Lung (tissue), 12 donors: Measurements from ENCODE around the gene TTYH2. TPM values are rescaled to one million over a fixed set of nuclear protein-coding genes. Genes with fewer than 3 reads are reported as not detected.
"Not testable (repeated sequence)": the region's sequence is repeated elsewhere in the genome, so short reads cannot be mapped to it uniquely, and the experiment has no call there.

Experiments
- ATAC-seq: fragments of 200-7000 bp; cut with Tn5 transposase; one replicate; pipeline ENCODE4 v1.9.1; 2020; ENCODE audit warnings: moderate number of reproducible peaks; ENCODE audit not compliant: insufficient read depth, low FRiP score
- DNase-seq, 3 donors: peaks; one replicate each; pipeline ENCODE4 v3.0.0-alpha.2; 2013 to 2017
- H3K27ac ChIP-seq, 2 donors: one replicate each; pipeline ENCODE4 v1.5.1; 2013; ENCODE audit warnings: mild to moderate bottlenecking in 2 of 2, moderate library complexity in 2 of 2, control low read depth in 1 of 2, inconsistent platforms in 1 of 2, low read depth in 1 of 2, low read length in 1 of 2
- H3K27me3 ChIP-seq, 3 donors: one replicate each; pipeline ENCODE4 v1.5.1; 2013; ENCODE audit warnings: low read length in 2 of 3; ENCODE audit not compliant: control insufficient read depth in 3 of 3, insufficient read depth in 3 of 3
- H3K36me3 ChIP-seq, 4 donors: one replicate each; pipeline ENCODE4 v1.5.1; 2013; ENCODE audit warnings: low read length in 4 of 4, mild to moderate bottlenecking in 1 of 4, moderate library complexity in 1 of 4; ENCODE audit not compliant: control insufficient read depth in 4 of 4, insufficient read depth in 4 of 4
- H3K4me1 ChIP-seq, 5 donors: one replicate each; pipeline ENCODE4 v1.5.1; 2013; ENCODE audit warnings: low read length in 5 of 5, mild to moderate bottlenecking in 2 of 5, moderate library complexity in 1 of 5; ENCODE audit not compliant: control insufficient read depth in 5 of 5, insufficient read depth in 5 of 5
- H3K4me3 ChIP-seq: one replicate; pipeline ENCODE4 v1.5.1; 2013; ENCODE audit warnings: mild to moderate bottlenecking, control low read depth, moderate library complexity
- H3K9ac ChIP-seq, 2 donors: one replicate each; pipeline ENCODE4 v1.5.1; 2013; ENCODE audit warnings: low read length in 2 of 2, control low read depth in 1 of 2; ENCODE audit not compliant: insufficient read depth in 1 of 2
- H3K9me3 ChIP-seq, 4 donors: one replicate each; pipeline ENCODE4 v1.5.1; 2013; ENCODE audit warnings: low read length in 3 of 4, mild to moderate bottlenecking in 1 of 4, moderate library complexity in 1 of 4; ENCODE audit not compliant: control insufficient read depth in 4 of 4, insufficient read depth in 3 of 4
- WGBS, 2 donors: extraction: QIAGEN DNeasy Blood & Tissue Kit; methylation state at CpG; one replicate each; pipeline ENCODE4 v1.1.7; 2013; 5-methylcytosine and 5-hydroxymethylcytosine counted together
- polyA plus RNA-seq, 2 donors: library from polyadenylated mRNA; stranded (reverse); fragments of 200-250 nt; gene quantifications; one replicate each; pipeline ENCODE4 v1.2.1, GENCODE V29; 2013
- total RNA-seq, 2 donors: library from RNA; depleted of rRNA in 1 of 2; stranded (reverse); fragments of >200 nt in 1 of 2; gene quantifications; one replicate each; pipeline ENCODE4 v1.2.1, GENCODE V29; 2014 to 2021
- TF ChIP-seq, protein P1 (sequence below): IDR thresholded peaks from 2 replicates; pipeline ENCODE4 v1.5.1; 2012; ENCODE audit warnings: mild to moderate bottlenecking; ENCODE audit errors: control extremely low read depth, extremely low read depth
- donor health status: control.
- donor health status: control.
- donor health status: Bipolar disorder and iron deficiency.
- donor health status: healthy.
- donor health status: DM: yes; HTN: yes; CAD: no.

TTYH2 gene
- total and polyA plus RNA-seq, 4 donors, result 2.3 to 10.6 (median 5.4) TPM

DNA sequence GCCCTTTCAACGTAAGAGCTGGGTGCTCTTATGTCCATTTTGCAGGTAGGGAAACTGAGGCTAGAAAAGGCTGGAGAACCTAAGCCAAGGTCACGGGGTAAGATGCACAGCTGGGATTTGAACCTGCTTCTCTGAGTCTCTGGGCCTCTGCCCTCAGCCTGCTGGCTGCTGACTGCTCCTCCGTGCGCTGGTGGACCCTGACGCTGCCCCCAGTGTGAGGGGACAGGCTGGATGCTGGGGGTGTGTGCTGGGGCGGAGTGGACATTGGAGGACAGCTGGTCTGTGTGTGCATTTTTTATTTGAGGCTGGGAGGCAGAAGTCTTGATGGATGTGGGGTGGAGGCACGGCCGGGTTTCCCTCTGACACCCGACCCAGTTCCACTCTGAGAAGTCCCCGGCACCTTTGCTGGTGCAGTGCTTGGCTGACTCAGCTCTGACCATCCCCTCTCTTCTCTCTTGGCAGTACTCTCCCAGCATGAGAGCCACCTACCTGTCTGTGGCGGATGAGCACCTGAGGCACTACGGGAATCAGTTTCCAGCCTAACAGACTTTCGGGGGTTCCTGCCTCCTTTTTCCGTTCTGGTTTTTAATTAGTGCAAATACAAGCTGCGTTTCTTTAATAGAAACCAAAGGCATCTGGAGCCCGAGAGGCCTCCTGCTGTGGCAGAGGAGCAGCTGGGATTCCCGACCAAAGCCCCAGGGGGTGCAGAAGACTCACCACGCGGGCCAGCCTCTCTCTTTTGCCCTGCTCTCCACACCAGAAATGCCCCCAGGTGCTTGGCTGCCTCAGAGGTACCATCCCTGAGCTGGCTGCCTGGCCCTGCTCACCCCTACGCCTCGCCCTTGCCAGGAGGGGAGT is 46.5 kb downstream of the TTYH2 start:
- DNase-seq (no peak), ATAC-seq (no peak)
- Histone ChIP-seq H3K4me1 (no peaks in the 10 kb centered on the region), H3K4me3 (no peak overlapping the region), H3K27ac (no peak overlapping the region), H3K27me3 (no peaks in the 10 kb centered on the region), H3K36me3 (peaks cover 0 to 2% (median 0%) of the 10 kb centered on the region in 4 donors), H3K9ac (no peak overlapping the region), H3K9me3 (peaks cover 0 to 1% (median 0%) of the 10 kb centered on the region in 4 donors)
- WGBS, 2 donors, result 80 to 85% methylated on average over 21 of the region's 21 CpGs
- TF ChIP-seq, protein P1, sequence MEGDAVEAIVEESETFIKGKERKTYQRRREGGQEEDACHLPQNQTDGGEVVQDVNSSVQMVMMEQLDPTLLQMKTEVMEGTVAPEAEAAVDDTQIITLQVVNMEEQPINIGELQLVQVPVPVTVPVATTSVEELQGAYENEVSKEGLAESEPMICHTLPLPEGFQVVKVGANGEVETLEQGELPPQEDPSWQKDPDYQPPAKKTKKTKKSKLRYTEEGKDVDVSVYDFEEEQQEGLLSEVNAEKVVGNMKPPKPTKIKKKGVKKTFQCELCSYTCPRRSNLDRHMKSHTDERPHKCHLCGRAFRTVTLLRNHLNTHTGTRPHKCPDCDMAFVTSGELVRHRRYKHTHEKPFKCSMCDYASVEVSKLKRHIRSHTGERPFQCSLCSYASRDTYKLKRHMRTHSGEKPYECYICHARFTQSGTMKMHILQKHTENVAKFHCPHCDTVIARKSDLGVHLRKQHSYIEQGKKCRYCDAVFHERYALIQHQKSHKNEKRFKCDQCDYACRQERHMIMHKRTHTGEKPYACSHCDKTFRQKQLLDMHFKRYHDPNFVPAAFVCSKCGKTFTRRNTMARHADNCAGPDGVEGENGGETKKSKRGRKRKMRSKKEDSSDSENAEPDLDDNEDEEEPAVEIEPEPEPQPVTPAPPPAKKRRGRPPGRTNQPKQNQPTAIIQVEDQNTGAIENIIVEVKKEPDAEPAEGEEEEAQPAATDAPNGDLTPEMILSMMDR, result no peak

DNA sequence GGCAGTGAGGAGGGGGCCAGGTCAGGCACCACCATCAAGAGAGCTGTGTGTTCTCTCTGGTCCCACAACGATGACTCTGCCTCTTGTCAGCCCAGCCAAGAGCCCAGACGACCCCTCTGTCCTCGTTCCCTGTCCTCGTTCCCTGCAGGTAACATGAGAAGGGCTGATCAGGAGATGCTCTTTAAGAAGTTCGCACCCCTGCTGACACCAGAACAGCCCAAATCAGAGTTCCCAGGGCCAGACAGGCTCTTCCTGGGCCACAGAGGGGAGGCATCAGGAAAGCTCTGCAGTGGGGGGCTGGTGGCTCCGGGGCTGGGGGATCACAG is 47.1 kb downstream of the TTYH2 start:
- TF ChIP-seq, protein P1, result no peak
- no peak overlapping the region for H3K9ac ChIP-seq

DNA sequence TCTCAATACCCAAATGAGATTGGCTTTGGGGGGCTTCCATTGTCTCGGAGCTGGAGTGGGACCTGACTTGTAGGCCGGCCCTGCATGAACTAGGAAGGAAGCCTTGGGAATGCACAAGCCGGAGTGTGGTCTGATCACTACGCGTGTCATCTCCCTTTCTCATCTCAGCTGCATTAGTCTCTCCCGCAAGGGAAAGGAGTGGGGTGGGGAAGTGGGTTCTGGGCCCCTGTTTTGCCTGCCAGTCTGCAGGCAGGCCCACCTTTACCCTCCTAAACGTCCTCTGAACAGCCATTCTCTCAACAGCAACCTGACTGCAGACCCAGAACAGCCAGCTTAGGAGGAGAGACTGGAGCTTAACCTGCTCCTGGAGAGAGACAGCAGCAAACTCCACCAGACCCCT is 49.2 kb downstream of the TTYH2 start:
- peaks cover 0 to 1% (median 0%) of the 10 kb centered on the region in 4 donors for H3K9me3 ChIP-seq
- 89 to 92% methylated on average over 7 of the region's 7 CpGs for WGBS, 2 donors

More for the DNA sequence above, 47.1 kb downstream of the TTYH2 start:
- peaks cover 0 to 2% (median 0%) of the 10 kb centered on the region in 4 donors for H3K36me3 ChIP-seq
- H3K27ac ChIP-seq, result no peak overlapping the region
- WGBS, 2 donors, result 72 to 78% methylated on average over 6 of the region's 6 CpGs
- no peaks in the 10 kb centered on the region for H3K4me1 ChIP-seq
- peaks cover 0 to 1% (median 0%) of the 10 kb centered on the region in 4 donors for H3K9me3 ChIP-seq
- DNase-seq, result no peak
- H3K27me3 ChIP-seq, result no peaks in the 10 kb centered on the region
- no peak for ATAC-seq
- H3K4me3 ChIP-seq, result no peak overlapping the region

DNA sequence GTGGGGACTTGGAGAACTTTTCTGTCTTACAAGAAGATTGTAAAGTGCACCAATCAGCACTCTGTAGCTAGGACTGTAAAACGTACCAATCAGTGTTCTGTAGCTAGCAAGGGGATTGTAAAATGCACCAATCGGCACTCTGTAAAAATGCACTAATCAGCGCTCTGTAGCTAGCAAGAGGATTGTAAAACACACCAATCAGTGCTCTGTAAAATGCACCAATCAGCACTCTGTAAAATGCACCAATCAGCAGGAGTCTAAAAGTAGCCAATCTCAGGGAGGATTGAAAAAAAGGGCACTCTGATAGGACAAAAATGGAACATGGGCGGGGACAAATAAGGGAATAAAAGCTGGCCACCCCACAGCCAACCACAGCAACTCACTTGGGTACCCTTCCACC is 53.7 kb downstream of the TTYH2 start:
- not testable (repeated sequence) for H3K27ac ChIP-seq, H3K36me3 ChIP-seq, ATAC-seq, H3K9me3 ChIP-seq, DNase-seq, H3K4me3 ChIP-seq, H3K9ac ChIP-seq, H3K27me3 ChIP-seq, H3K4me1 ChIP-seq
- WGBS, 2 donors, result 82 to 94% methylated on average over 4 of the region's 4 CpGs

More for the DNA sequence above, 49.2 kb downstream of the TTYH2 start:
- TF ChIP-seq, protein P1, result no peak
- no peaks in the 10 kb centered on the region for H3K27me3 ChIP-seq
- DNase-seq (no peak), ATAC-seq (no peak)
- no peak overlapping the region for H3K27ac ChIP-seq
- H3K9ac ChIP-seq, result no peak overlapping the region
- no peak overlapping the region for H3K4me3 ChIP-seq
- no peaks in the 10 kb centered on the region for H3K4me1 ChIP-seq
- H3K36me3 ChIP-seq, result peaks cover 0 to 2% (median 0%) of the 10 kb centered on the region in 4 donors
